ENCODE results near the gene SH2D4B. TPM values are rescaled to one million over a fixed set of nuclear protein-coding genes. Genes with fewer than 3 reads are reported as not detected.
A peak's percentile ranks its signal among the peaks of the same experiment; 100 is the strongest.

The SH2D4B gene
- total RNA-seq, 1 donor from 2014 or later, result 0.07 TPM

DNA sequence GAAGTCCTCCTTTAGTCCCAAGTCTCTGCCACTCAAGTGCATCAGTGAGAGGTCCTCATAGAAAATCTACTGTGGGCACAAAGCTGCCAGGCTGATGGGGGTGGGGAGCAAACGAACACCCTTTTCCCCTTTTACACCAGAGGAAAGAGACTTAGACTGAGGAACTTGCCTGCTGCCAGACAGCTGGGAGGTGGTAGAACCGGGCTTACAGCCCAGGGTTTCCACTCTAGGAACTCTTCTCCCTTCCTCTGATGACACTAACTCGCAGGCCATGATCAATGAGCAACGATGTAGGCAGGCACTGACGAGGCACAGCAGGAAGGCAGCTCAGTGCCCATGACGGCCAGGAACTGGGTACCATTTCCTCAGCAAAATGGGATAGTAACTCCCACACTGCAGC, 11.0 kb upstream of the SH2D4B start:
- H3K9me3 Mint-ChIP-seq (ENCODE audit: low read depth), result no peaks in the 10 kb centered on the region
- H3K36me3 Mint-ChIP-seq (ENCODE audit: low read depth), result no peaks in the 10 kb centered on the region
- peak; percentile 61 for DNase-seq (ENCODE audit: low spot score)
- no peak overlapping the region for H3K4me3 Mint-ChIP-seq (ENCODE audit: unreplicated experiment)
- no peaks in the 10 kb centered on the region for H3K4me1 Mint-ChIP-seq (ENCODE audit: low read depth)
- no peak overlapping the region for H3K27ac Mint-ChIP-seq (ENCODE audit: unreplicated experiment)
- no peaks in the 10 kb centered on the region for H3K27me3 Mint-ChIP-seq (ENCODE audit: low read depth)
- TF ChIP-seq, protein P1, sequence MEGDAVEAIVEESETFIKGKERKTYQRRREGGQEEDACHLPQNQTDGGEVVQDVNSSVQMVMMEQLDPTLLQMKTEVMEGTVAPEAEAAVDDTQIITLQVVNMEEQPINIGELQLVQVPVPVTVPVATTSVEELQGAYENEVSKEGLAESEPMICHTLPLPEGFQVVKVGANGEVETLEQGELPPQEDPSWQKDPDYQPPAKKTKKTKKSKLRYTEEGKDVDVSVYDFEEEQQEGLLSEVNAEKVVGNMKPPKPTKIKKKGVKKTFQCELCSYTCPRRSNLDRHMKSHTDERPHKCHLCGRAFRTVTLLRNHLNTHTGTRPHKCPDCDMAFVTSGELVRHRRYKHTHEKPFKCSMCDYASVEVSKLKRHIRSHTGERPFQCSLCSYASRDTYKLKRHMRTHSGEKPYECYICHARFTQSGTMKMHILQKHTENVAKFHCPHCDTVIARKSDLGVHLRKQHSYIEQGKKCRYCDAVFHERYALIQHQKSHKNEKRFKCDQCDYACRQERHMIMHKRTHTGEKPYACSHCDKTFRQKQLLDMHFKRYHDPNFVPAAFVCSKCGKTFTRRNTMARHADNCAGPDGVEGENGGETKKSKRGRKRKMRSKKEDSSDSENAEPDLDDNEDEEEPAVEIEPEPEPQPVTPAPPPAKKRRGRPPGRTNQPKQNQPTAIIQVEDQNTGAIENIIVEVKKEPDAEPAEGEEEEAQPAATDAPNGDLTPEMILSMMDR (IDR thresholded peaks at IDR 0.05), result no peak

DNA sequence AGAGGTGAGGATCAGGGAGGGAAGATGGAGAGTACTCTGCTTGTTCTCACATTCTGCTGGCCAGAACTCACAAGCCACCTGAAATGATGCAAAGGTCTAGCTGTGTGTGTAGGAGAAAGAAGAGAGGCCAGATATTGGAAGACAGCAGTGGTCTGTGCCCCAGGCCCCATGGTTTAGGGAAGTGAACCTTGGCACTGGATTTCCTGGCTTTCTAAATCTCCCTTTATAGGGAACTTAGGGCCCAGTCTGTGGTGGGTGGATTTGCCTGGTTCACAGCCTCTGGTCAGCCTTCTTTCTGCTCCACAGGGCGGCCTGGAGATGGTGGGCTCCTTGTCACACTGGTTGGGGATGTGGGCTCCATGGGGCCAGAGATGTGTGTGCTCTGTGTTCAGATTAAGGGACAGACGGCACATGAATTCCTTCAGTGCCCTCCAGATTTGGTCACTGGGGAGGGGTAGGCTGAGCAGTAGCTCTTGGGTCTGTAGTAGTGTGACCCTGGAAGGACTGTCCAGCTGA, 9.5 kb upstream of the SH2D4B start:
- no peaks in the 10 kb centered on the region for H3K4me1 Mint-ChIP-seq (ENCODE audit: low read depth)
- no peak overlapping the region for H3K4me3 Mint-ChIP-seq (ENCODE audit: unreplicated experiment)
- TF ChIP-seq, protein P1 (IDR thresholded peaks at IDR 0.05), result no peak
- peak; percentile 43 for DNase-seq (ENCODE audit: low spot score)
- no peaks in the 10 kb centered on the region for H3K36me3 Mint-ChIP-seq (ENCODE audit: low read depth)
- H3K9me3 Mint-ChIP-seq (ENCODE audit: low read depth), result no peaks in the 10 kb centered on the region
- no peaks in the 10 kb centered on the region for H3K27me3 Mint-ChIP-seq (ENCODE audit: low read depth)
- H3K27ac Mint-ChIP-seq (ENCODE audit: unreplicated experiment), result no peak overlapping the region

- TF ChIP-seq, protein P1 (IDR thresholded peaks at IDR 0.05), result no peak
- Mint-ChIP-seq H3K27me3 (ENCODE audit: low read depth) (no peaks in the 10 kb centered on the region), H3K4me1 (ENCODE audit: low read depth) (no peaks in the 10 kb centered on the region), H3K4me3 (ENCODE audit: unreplicated experiment) (no peak overlapping the region), H3K9me3 (ENCODE audit: low read depth) (no peaks in the 10 kb centered on the region), H3K36me3 (ENCODE audit: low read depth) (no peaks in the 10 kb centered on the region), H3K27ac (ENCODE audit: unreplicated experiment) (no peak overlapping the region)
- DNase-seq (ENCODE audit: low spot score), result peak; percentile 83
Measured at GRCh38 chr10:80528901-80529300, 8.8 kb upstream of the SH2D4B start.

DNA sequence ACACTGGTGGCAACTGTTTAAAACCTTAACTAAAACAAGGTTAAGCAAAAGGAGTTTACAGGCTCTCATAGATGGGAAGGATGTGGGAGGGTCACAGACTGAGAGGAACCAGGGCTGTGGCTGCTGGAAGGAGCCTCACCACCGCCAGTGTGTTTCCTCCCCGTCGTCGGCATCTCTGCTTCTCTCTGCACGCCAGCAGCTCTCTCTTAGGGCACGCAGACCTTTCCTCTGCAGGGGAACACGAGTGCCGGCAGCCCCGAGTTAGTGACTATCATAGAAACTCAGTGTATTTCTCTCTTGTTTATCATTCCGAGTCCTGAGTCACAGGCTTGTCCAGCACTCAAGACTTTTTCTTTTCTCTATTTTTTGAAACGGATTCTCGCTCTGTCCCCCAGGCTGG, 8.1 kb upstream of the SH2D4B start:
- Mint-ChIP-seq H3K27me3 (ENCODE audit: low read depth) (no peaks in the 10 kb centered on the region), H3K36me3 (ENCODE audit: low read depth) (no peaks in the 10 kb centered on the region), H3K4me1 (ENCODE audit: low read depth) (no peaks in the 10 kb centered on the region), H3K9me3 (ENCODE audit: low read depth) (no peaks in the 10 kb centered on the region), H3K27ac (ENCODE audit: unreplicated experiment) (no peak overlapping the region), H3K4me3 (ENCODE audit: unreplicated experiment) (no peak overlapping the region)
- DNase-seq (ENCODE audit: low spot score), result peak; percentile 65
- TF ChIP-seq, protein P1 (IDR thresholded peaks at IDR 0.05), result no peak

- Mint-ChIP-seq H3K27me3 (ENCODE audit: low read depth) (no peaks in the 10 kb centered on the region), H3K4me1 (ENCODE audit: low read depth) (no peaks in the 10 kb centered on the region), H3K27ac (ENCODE audit: unreplicated experiment) (no peak overlapping the region), H3K4me3 (ENCODE audit: unreplicated experiment) (no peak overlapping the region), H3K9me3 (ENCODE audit: low read depth) (no peaks in the 10 kb centered on the region), H3K36me3 (ENCODE audit: low read depth) (no peaks in the 10 kb centered on the region)
- DNase-seq (ENCODE audit: low spot score), result peak; percentile 37
- TF ChIP-seq, protein P1 (IDR thresholded peaks at IDR 0.05), result peak; percentile 33
Measured at GRCh38 chr10:80530251-80530650, 7.5 kb upstream of the SH2D4B start.
